ENCODE results near the gene TPSB2. TPM values are rescaled to one million over a fixed set of nuclear protein-coding genes. Genes with fewer than 3 reads are reported as not detected.

Gene TPSB2
- total RNA-seq, 1 experiment from 2014 or later: not detected

DNA sequence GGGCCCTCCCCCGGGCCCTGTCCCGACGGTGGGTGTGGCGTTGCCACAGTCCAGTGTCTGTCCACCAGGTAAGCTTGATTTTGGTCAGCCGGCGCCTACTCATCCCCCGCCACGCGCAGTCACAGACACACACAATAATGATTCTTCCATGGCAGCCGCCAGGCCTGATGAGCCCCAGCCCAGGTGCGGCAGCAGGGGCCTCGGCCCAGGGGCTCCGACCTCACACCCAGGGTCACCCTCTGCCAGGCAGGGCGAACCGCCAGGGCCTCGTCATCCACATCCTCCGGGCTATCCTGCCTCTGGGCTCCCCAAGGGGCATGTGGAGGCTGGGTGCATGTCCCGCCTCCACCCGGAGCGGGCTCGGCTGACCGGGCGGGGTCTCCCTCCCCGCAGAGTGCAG, 12.5 kb downstream of the TPSB2 start:
- ChIA-PET RAD21 (ENCODE audit: low non-redundant PET in 1 of 2, low total read pairs in 2 of 2, uncharacterized antibody in 2 of 2, unreplicated experiment in 2 of 2) (no interaction called here), POLR2A (no interaction called here), CTCF (no interaction called here)
- H3K27ac ChIP-seq (ENCODE audit: low read depth, low read length): no peak overlapping the region
- ATAC-seq (no peak), DNase-seq (ENCODE audit: low read depth, low spot score) (no peak)
- H3K27me3 ChIP-seq (ENCODE audit: insufficient read depth, low read length): no peaks in the 10 kb centered on the region
- intact Hi-C loops (cut with micrococcal nuclease): no loop called here
- no peak overlapping the region for H3K4me2 ChIP-seq (ENCODE audit: low read length)
- H3K4me1 ChIP-seq (ENCODE audit: control insufficient read depth in 1 of 2, insufficient read depth in 2 of 2, low read length in 2 of 2): no peaks in the 10 kb centered on the region
- H4K20me1 ChIP-seq (ENCODE audit: insufficient read depth): no peaks in the 10 kb centered on the region
- H3K36me3 ChIP-seq (ENCODE audit: control insufficient read depth in 1 of 2, insufficient read depth in 2 of 2, low read length in 2 of 2): no peaks in the 10 kb centered on the region; a peak in 1 of 4 replicates
- H3K9me3 ChIP-seq (ENCODE audit: control insufficient read depth in 1 of 2, insufficient read depth in 1 of 2, low read depth in 1 of 2, low read length in 2 of 2): no peaks in the 10 kb centered on the region
- no peak overlapping the region for H3K9ac ChIP-seq (ENCODE audit: low read length)
- BruUV-seq (replicated peaks): no TSS peak
- no peaks in the 10 kb centered on the region for H3K79me2 ChIP-seq (ENCODE audit: insufficient read depth, low read length)
- no peak overlapping the region for H3K4me3 ChIP-seq (replicated peaks in 1 of 2; ENCODE audit: low read depth in 1 of 2, low read length in 2 of 2)
- H2AFZ ChIP-seq (ENCODE audit: low read depth, low read length, poor library complexity, severe bottlenecking): no peak overlapping the region
- TF ChIP-seq, protein P1, sequence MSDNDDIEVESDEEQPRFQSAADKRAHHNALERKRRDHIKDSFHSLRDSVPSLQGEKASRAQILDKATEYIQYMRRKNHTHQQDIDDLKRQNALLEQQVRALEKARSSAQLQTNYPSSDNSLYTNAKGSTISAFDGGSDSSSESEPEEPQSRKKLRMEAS (IDR thresholded peaks at IDR 0.05): no peak
- TF ChIP-seq POLR2AphosphoS5 (IDR thresholded peaks at IDR 0.05; ENCODE audit: low read depth, low read length): no peak
- H3K9me2 ChIP-seq (ENCODE audit: insufficient read depth): no peaks in the 10 kb centered on the region

DNA sequence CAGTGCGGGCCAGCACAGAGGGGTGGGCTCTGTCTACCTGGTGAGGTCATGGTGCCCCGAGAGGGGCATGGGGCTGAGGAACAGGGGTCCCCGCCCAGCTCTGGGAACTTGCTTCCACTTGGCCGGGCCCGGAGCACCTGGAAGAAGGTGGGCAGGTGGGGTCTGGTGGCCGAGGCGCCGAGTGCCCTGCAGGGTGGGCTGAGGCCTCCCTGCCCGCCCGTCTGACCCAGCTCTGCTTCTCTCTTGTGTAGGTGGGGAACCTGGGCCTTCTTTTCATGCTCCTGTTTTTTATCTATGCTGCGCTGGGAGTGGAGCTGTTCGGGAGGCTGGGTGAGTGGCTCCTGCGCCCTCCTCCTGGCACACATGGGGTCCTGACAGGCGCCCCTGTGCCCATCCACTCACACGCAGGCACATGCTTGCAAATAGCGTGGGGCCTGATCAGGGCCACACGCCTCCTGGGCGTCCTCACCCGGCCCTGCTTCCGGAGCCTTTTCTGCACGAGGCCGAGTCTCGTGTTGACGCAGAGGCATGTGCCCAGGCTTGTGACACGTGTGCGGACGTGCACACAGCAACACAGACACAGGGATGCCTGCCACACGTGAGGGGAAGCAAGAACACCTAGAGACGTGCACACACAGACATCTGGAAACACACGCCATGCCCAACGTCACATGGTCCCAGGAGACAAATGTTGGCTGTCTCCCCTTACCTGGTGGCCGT, 13.1 kb downstream of the TPSB2 start:
- H2AFZ ChIP-seq (ENCODE audit: low read depth, low read length, poor library complexity, severe bottlenecking): no peak overlapping the region
- H3K4me1 ChIP-seq (ENCODE audit: control insufficient read depth in 1 of 2, insufficient read depth in 2 of 2, low read length in 2 of 2): no peaks in the 10 kb centered on the region
- H3K27ac ChIP-seq (ENCODE audit: low read depth, low read length): no peak overlapping the region
- DNase-seq (ENCODE audit: low read depth, low spot score) (no peak), ATAC-seq (no peak)
- H3K4me3 ChIP-seq (replicated peaks in 1 of 2; ENCODE audit: low read depth in 1 of 2, low read length in 2 of 2): no peak overlapping the region
- POLR2A ChIA-PET: no interaction called here
- RAD21 ChIA-PET (ENCODE audit: low non-redundant PET in 1 of 2, low total read pairs in 2 of 2, uncharacterized antibody in 2 of 2, unreplicated experiment in 2 of 2): no interaction called here
- intact Hi-C loops (cut with micrococcal nuclease): no loop called here
- H4K20me1 ChIP-seq (ENCODE audit: insufficient read depth): no peaks in the 10 kb centered on the region
- H3K9ac ChIP-seq (ENCODE audit: low read length): no peak overlapping the region
- no peaks in the 10 kb centered on the region for H3K27me3 ChIP-seq (ENCODE audit: insufficient read depth, low read length)
- TF ChIP-seq JUND (IDR thresholded peaks at IDR 0.05): no peak
- TF ChIP-seq, protein P2, sequence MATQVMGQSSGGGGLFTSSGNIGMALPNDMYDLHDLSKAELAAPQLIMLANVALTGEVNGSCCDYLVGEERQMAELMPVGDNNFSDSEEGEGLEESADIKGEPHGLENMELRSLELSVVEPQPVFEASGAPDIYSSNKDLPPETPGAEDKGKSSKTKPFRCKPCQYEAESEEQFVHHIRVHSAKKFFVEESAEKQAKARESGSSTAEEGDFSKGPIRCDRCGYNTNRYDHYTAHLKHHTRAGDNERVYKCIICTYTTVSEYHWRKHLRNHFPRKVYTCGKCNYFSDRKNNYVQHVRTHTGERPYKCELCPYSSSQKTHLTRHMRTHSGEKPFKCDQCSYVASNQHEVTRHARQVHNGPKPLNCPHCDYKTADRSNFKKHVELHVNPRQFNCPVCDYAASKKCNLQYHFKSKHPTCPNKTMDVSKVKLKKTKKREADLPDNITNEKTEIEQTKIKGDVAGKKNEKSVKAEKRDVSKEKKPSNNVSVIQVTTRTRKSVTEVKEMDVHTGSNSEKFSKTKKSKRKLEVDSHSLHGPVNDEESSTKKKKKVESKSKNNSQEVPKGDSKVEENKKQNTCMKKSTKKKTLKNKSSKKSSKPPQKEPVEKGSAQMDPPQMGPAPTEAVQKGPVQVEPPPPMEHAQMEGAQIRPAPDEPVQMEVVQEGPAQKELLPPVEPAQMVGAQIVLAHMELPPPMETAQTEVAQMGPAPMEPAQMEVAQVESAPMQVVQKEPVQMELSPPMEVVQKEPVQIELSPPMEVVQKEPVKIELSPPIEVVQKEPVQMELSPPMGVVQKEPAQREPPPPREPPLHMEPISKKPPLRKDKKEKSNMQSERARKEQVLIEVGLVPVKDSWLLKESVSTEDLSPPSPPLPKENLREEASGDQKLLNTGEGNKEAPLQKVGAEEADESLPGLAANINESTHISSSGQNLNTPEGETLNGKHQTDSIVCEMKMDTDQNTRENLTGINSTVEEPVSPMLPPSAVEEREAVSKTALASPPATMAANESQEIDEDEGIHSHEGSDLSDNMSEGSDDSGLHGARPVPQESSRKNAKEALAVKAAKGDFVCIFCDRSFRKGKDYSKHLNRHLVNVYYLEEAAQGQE (IDR thresholded peaks at IDR 0.05; ENCODE audit: low read depth): no peak
- TF ChIP-seq SP1 (IDR thresholded peaks at IDR 0.05; ENCODE audit: low read depth): no peak
- H3K79me2 ChIP-seq (ENCODE audit: insufficient read depth, low read length): no peaks in the 10 kb centered on the region
- no peaks in the 10 kb centered on the region; a peak in 1 of 4 replicates for H3K36me3 ChIP-seq (ENCODE audit: control insufficient read depth in 1 of 2, insufficient read depth in 2 of 2, low read length in 2 of 2)
- H3K4me2 ChIP-seq (ENCODE audit: low read length): no peak overlapping the region
- CTCF ChIA-PET: no interaction called here
- H3K9me2 ChIP-seq (ENCODE audit: insufficient read depth): no peaks in the 10 kb centered on the region
- no peaks in the 10 kb centered on the region for H3K9me3 ChIP-seq (ENCODE audit: control insufficient read depth in 1 of 2, insufficient read depth in 1 of 2, low read depth in 1 of 2, low read length in 2 of 2)
- no TSS peak for BruUV-seq (replicated peaks)
